ENCODE results near the gene TSC22D3. TPM values are rescaled to one million over a fixed set of nuclear protein-coding genes. Genes with fewer than 3 reads are reported as not detected.
A peak's percentile ranks its signal among the peaks of the same experiment; 100 is the strongest.
"Not testable (repeated sequence)": the region's sequence is repeated elsewhere in the genome, so short reads cannot be mapped to it uniquely, and the experiment has no call there.

Gene TSC22D3
- total and polyA plus RNA-seq, 7 experiments from 2014 or later, result 44.2 to 1,917 (median 383) TPM

- H3K27ac ChIP-seq (ENCODE audit: low read depth, low read length), result peak overlapping the region; percentile 99
- peak; percentile 57 to 98 (median 94) for DNase-seq
- H3K36me3 ChIP-seq (ENCODE audit: control insufficient read depth in 2 of 3, insufficient read depth in 3 of 3, low read length in 3 of 3), result no peaks in the 10 kb centered on the region
- ChIA-PET CTCF (interaction anchor here (1.2 to 7.7 kb wide), 7 partner anchors 9 to 103 kb away, joined by 3 to 264 read pairs (median 14); partner anchors contain the start of genes NCBP2L and TSC22D3), POLR2A (interaction anchor here (1.1 to 35.3 kb wide), 8 partner anchors 12 to 152 kb away, joined by 4 to 1138 read pairs (median 14); partner anchors contain the start of genes MID2, NCBP2L, PRPS1 and TSC22D3)
- H3K27ac Mint-ChIP-seq, result peak overlapping the region; percentile 96 to 100 (median 98)
- intact Hi-C loops (cut with micrococcal nuclease), result loop anchor here (1.0 to 5.0 kb wide), 8 partner anchors 15 to 218 kb away; partner anchors contain the start of genes NCBP2L (in 2 of the 2) and PRPS1 (in 2 of the 2)
- peaks cover 16 to 77% (median 53%) of the 10 kb centered on the region in 7 donors for H3K4me1 Mint-ChIP-seq
- peaks cover 0 to 6% (median 0%) of the 10 kb centered on the region in 5 donors for H3K36me3 Mint-ChIP-seq
- peak overlapping the region; percentile 78 for H3K4me3 ChIP-seq (ENCODE audit: low read length)
- H3K4me1 ChIP-seq (ENCODE audit: control insufficient read depth in 2 of 2, insufficient read depth in 2 of 2, low read length in 2 of 2), result peaks cover 44 to 46% of the 10 kb centered on the region in 2 donors
- H3K9me3 ChIP-seq (ENCODE audit: control insufficient read depth in 2 of 3, low read length in 3 of 3), result no peaks in the 10 kb centered on the region
- ATAC-seq, result peak; percentile 84
- H3K27me3 Mint-ChIP-seq, result no peaks in the 10 kb centered on the region
- peaks cover 0 to 4% (median 0%) of the 10 kb centered on the region in 11 donors for H3K9me3 Mint-ChIP-seq
- H3K4me3 Mint-ChIP-seq, result peak overlapping the region; percentile 83 to 95 (median 88)
- H3K27me3 ChIP-seq (ENCODE audit: control insufficient read depth in 2 of 2, insufficient read depth in 2 of 2, low read length in 2 of 2), result no peaks in the 10 kb centered on the region
Observed at GRCh38 chrX:107673933-107674479, 101.6 kb downstream of the TSC22D3 start.

GRCh38 chrX:107673431-107673830, 102.2 kb downstream of the TSC22D3 start:
- H3K4me3 Mint-ChIP-seq, result peak overlapping the region; percentile 65 to 90 (median 84)
- no peaks in the 10 kb centered on the region for H3K9me3 ChIP-seq (ENCODE audit: control insufficient read depth in 2 of 3, low read length in 3 of 3)
- H3K27me3 Mint-ChIP-seq, result no peaks in the 10 kb centered on the region
- H3K4me3 ChIP-seq (ENCODE audit: low read length), result peak overlapping the region; percentile 58
- H3K36me3 ChIP-seq (ENCODE audit: control insufficient read depth in 2 of 3, insufficient read depth in 3 of 3, low read length in 3 of 3), result no peaks in the 10 kb centered on the region
- POLR2A ChIA-PET, result interaction anchor here (0.9 to 35.3 kb wide), 13 partner anchors 10 to 153 kb away, joined by 3 to 1138 read pairs (median 6); partner anchors contain the start of genes MID2, NCBP2L, PRPS1 and TSC22D3
- H3K27ac Mint-ChIP-seq, result peak overlapping the region; percentile 96 to 100 (median 98)
- intact Hi-C loops (cut with micrococcal nuclease), result loop anchor here (1.0 to 5.0 kb wide), 7 partner anchors 14 to 219 kb away; partner anchors contain the start of genes NCBP2L (in 2 of the 2) and PRPS1 (in 1 of the 2)
- CTCF ChIA-PET, result interaction anchor here (0.6 to 7.7 kb wide), 14 partner anchors 8 to 553 kb away, joined by 3 to 264 read pairs (median 4); partner anchors contain the start of genes NCBP2L and TSC22D3
- H3K4me1 ChIP-seq (ENCODE audit: control insufficient read depth in 2 of 2, insufficient read depth in 2 of 2, low read length in 2 of 2), result peaks cover 39 to 41% of the 10 kb centered on the region in 2 donors
- peaks cover 0 to 6% (median 0%) of the 10 kb centered on the region in 5 donors for H3K36me3 Mint-ChIP-seq
- peaks cover 17 to 76% (median 48%) of the 10 kb centered on the region in 7 donors for H3K4me1 Mint-ChIP-seq
- DNase-seq (peak in 1 of 9 donors; percentile 22), ATAC-seq (no peak)
- no peaks in the 10 kb centered on the region for H3K27me3 ChIP-seq (ENCODE audit: control insufficient read depth in 2 of 2, insufficient read depth in 2 of 2, low read length in 2 of 2)
- H3K27ac ChIP-seq (ENCODE audit: low read depth, low read length), result peak overlapping the region; percentile 99
- peaks cover 0 to 4% (median 0%) of the 10 kb centered on the region in 11 donors for H3K9me3 Mint-ChIP-seq

- H3K27me3 Mint-ChIP-seq, result no peaks in the 10 kb centered on the region
- ChIA-PET CTCF (interaction anchor here (0.6 to 7.7 kb wide), 19 partner anchors 8 to 553 kb away, joined by 3 to 264 read pairs (median 4); partner anchors contain the start of genes NCBP2L and TSC22D3), POLR2A (interaction anchor here (0.7 to 35.3 kb wide), 14 partner anchors 11 to 104 kb away, joined by 3 to 1138 read pairs (median 6); partner anchors contain the start of genes NCBP2L, PRPS1 and TSC22D3)
- DNase-seq, result peak; percentile 41 to 93 (median 88)
- Histone ChIP-seq H3K27me3 (ENCODE audit: control insufficient read depth in 2 of 2, insufficient read depth in 2 of 2, low read length in 2 of 2) (no peaks in the 10 kb centered on the region), H3K36me3 (ENCODE audit: control insufficient read depth in 2 of 3, insufficient read depth in 3 of 3, low read length in 3 of 3) (no peaks in the 10 kb centered on the region), H3K9me3 (ENCODE audit: control insufficient read depth in 2 of 3, low read length in 3 of 3) (no peaks in the 10 kb centered on the region), H3K4me3 (ENCODE audit: low read length) (peak overlapping the region; percentile 58), H3K4me1 (ENCODE audit: control insufficient read depth in 2 of 2, insufficient read depth in 2 of 2, low read length in 2 of 2) (peaks cover 34 to 36% of the 10 kb centered on the region in 2 donors), H3K27ac (ENCODE audit: low read depth, low read length) (peak overlapping the region; percentile 99)
- peak overlapping the region; percentile 96 to 100 (median 98) for H3K27ac Mint-ChIP-seq
- ATAC-seq, result peak; percentile 69
- peaks cover 14 to 72% (median 44%) of the 10 kb centered on the region in 7 donors for H3K4me1 Mint-ChIP-seq
- H3K9me3 Mint-ChIP-seq, result peaks cover 0 to 4% (median 0%) of the 10 kb centered on the region in 11 donors
- H3K36me3 Mint-ChIP-seq, result peaks cover 0 to 6% (median 0%) of the 10 kb centered on the region in 5 donors
- intact Hi-C loops (cut with micrococcal nuclease), result loop anchor here (1.0 to 5.0 kb wide), 7 partner anchors 14 to 219 kb away; partner anchors contain the start of genes NCBP2L (in 2 of the 2) and PRPS1 (in 1 of the 2)
- peak overlapping the region; percentile 65 to 90 (median 84) for H3K4me3 Mint-ChIP-seq
Observed at GRCh38 chrX:107672955-107673378, 102.6 kb downstream of the TSC22D3 start.

GRCh38 chrX:107671256-107671655, 104.3 kb downstream of the TSC22D3 start:
- Mint-ChIP-seq H3K4me1 (peaks cover 19 to 72% (median 49%) of the 10 kb centered on the region in 7 donors), H3K36me3 (peaks cover 0 to 16% (median 0%) of the 10 kb centered on the region in 5 donors), H3K27ac (peak overlapping the region in 7 of 9 donors; percentile 31 to 98 (median 78)), H3K4me3 (peak overlapping the region in 1 of 10 donors; percentile 21)
- intact Hi-C loops (cut with micrococcal nuclease), result loop anchor here (5.0 kb wide), 1 partner anchor 221 kb away; no protein-coding TSS in a partner anchor
- H3K4me3 ChIP-seq (ENCODE audit: low read length); H3K27me3 Mint-ChIP-seq; DNase-seq; H3K36me3 ChIP-seq (ENCODE audit: control insufficient read depth in 2 of 3, insufficient read depth in 3 of 3, low read length in 3 of 3); ATAC-seq; H3K9me3 ChIP-seq (ENCODE audit: control insufficient read depth in 2 of 3, low read length in 3 of 3); H3K27me3 ChIP-seq (ENCODE audit: control insufficient read depth in 2 of 2, insufficient read depth in 2 of 2, low read length in 2 of 2); H3K9me3 Mint-ChIP-seq: not testable (repeated sequence)
- H3K4me1 ChIP-seq (ENCODE audit: control insufficient read depth in 2 of 2, insufficient read depth in 2 of 2, low read length in 2 of 2), result peaks cover 26 to 28% of the 10 kb centered on the region in 2 donors
- ChIA-PET POLR2A (interaction anchor here (0.9 to 35.3 kb wide), 4 partner anchors 15 to 53 kb away, joined by 3 to 1138 read pairs (median 3); partner anchors contain the start of gene PRPS1), CTCF (interaction anchor here (0.7 kb wide), 1 partner anchor 106 kb away, joined by 4 read pairs; the partner anchor contains the start of gene NCBP2L)
- peak overlapping the region; percentile 99 for H3K27ac ChIP-seq (ENCODE audit: low read depth, low read length)

- intact Hi-C loops (cut with micrococcal nuclease), result loop anchor here (5.0 kb wide), 1 partner anchor 222 kb away; no protein-coding TSS in a partner anchor
- CTCF ChIA-PET, result interaction anchor here (0.7 to 2.6 kb wide), 5 partner anchors 9 to 106 kb away, joined by 3 to 20 read pairs (median 4); partner anchors contain the start of genes NCBP2L and TSC22D3
- no peak overlapping the region for H3K4me3 Mint-ChIP-seq
- H3K27ac ChIP-seq (ENCODE audit: low read depth, low read length), result no peak overlapping the region
- peak overlapping the region in 6 of 9 donors; percentile 14 to 81 (median 58) for H3K27ac Mint-ChIP-seq
- H3K9me3 ChIP-seq (ENCODE audit: control insufficient read depth in 2 of 3, low read length in 3 of 3), result no peaks in the 10 kb centered on the region
- H3K36me3 Mint-ChIP-seq, result peaks cover 0 to 15% (median 0%) of the 10 kb centered on the region in 5 donors
- ATAC-seq (no peak), DNase-seq (no peak)
- H3K36me3 ChIP-seq (ENCODE audit: control insufficient read depth in 2 of 3, insufficient read depth in 3 of 3, low read length in 3 of 3), result no peaks in the 10 kb centered on the region
- no peaks in the 10 kb centered on the region for H3K27me3 ChIP-seq (ENCODE audit: control insufficient read depth in 2 of 2, insufficient read depth in 2 of 2, low read length in 2 of 2)
- no peak overlapping the region for H3K4me3 ChIP-seq (ENCODE audit: low read length)
- H3K27me3 Mint-ChIP-seq, result no peaks in the 10 kb centered on the region
- peaks cover 0 to 4% (median 0%) of the 10 kb centered on the region in 11 donors for H3K9me3 Mint-ChIP-seq
- H3K4me1 Mint-ChIP-seq, result peaks cover 16 to 62% (median 44%) of the 10 kb centered on the region in 7 donors
- H3K4me1 ChIP-seq (ENCODE audit: control insufficient read depth in 2 of 2, insufficient read depth in 2 of 2, low read length in 2 of 2), result peaks cover 19 to 24% of the 10 kb centered on the region in 2 donors
- POLR2A ChIA-PET, result interaction anchor here (0.6 to 35.3 kb wide), 7 partner anchors 7 to 106 kb away, joined by 3 to 1138 read pairs (median 3); partner anchors contain the start of gene TSC22D3
Observed at GRCh38 chrX:107669885-107670628, 105.5 kb downstream of the TSC22D3 start.
